ENCODE data around the gene PTPRN2.

Gene PTPRN2

DNA sequence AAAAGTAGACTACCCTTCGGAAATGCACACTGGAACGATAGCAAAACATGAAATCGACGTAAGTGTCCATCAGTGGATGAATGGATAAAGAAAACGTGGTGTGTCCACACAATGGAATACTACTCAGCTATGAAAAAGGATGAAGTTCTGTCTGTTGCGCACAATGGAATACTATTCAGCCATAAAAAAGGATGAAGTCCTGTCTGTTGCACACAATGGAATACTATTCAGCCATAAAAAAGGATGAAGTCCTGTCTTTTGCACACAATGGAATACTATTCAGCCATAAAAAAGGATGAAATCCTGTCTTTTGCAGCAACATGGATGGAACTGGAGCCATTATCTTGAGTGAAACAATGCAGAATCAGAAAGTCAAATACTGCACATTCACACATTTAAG is 591.8 kb downstream of the PTPRN2 start:
- no peak for DNase-seq (ENCODE audit: extremely low read depth, low read depth)
- TF ChIP-seq CTCF (IDR thresholded peaks at IDR 0.05; ENCODE audit: low read depth, low read length), result no peak

DNA sequence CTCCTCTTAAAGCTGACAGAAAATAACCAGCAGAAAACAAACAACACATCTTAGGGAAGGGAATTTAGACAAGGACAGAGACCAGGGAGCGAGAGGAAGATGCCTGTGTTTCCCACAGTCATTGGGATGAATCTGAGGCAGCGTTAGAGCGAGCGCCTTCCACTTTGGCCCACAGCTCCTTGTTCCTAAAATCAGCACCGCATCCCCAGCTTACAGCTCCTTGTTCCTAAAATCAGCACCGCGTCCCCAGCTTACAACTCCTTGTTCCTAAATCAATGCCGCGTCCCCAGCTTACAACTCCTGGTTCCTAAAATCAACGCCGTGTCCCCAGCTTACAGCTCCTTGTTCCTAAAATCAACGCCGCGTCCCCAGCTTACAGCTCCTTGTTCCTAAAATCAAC is 593.3 kb downstream of the PTPRN2 start:
- no peak for TF ChIP-seq CTCF (IDR thresholded peaks at IDR 0.05; ENCODE audit: low read depth, low read length)
- DNase-seq (ENCODE audit: extremely low read depth, low read depth), result no peak

GRCh38 chr7:157993406-157994105 is 594.1 kb downstream of the PTPRN2 start:
- DNase-seq (ENCODE audit: extremely low read depth, low read depth), result no peak
- TF ChIP-seq CTCF (IDR thresholded peaks at IDR 0.05; ENCODE audit: low read depth, low read length), result no peak

DNA sequence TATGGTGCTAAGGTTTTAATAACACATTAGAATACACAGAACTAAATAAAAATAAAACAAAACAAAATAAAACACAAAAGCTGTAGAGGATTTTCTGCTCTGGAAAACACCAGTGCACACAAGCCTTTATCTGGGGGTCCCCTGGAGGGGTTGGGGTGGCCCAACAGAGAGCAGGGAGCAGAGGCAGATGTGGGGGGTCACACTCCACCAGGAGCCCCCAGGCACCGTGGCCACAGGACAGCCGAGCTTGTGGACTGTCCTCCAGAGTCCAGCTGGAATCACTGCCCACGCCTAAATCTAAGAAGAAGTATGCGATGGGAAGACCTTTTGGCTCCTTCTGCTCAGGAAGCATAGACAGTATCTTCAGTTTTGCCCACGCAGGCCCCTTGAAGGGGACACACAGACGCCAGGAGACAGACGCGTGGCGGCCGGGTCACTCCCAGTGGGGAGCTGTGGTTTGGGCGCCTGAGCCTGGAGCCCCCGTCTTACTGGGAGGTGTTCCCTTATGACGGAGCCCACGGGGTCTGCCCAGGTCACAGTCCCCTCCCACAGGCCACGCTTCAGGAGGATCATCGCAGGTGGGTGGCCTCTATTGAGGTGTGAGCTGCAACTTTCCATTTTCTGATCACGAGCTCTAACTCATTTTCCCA is 595.0 kb downstream of the PTPRN2 start:
- DNase-seq (ENCODE audit: extremely low read depth, low read depth), result no peak
- no peak for TF ChIP-seq CTCF (IDR thresholded peaks at IDR 0.05; ENCODE audit: low read depth, low read length)

GRCh38 chr7:157991761-157992160 is 595.9 kb downstream of the PTPRN2 start:
- no peak for DNase-seq (ENCODE audit: extremely low read depth, low read depth)
- no peak for TF ChIP-seq CTCF (IDR thresholded peaks at IDR 0.05; ENCODE audit: low read depth, low read length)

DNA sequence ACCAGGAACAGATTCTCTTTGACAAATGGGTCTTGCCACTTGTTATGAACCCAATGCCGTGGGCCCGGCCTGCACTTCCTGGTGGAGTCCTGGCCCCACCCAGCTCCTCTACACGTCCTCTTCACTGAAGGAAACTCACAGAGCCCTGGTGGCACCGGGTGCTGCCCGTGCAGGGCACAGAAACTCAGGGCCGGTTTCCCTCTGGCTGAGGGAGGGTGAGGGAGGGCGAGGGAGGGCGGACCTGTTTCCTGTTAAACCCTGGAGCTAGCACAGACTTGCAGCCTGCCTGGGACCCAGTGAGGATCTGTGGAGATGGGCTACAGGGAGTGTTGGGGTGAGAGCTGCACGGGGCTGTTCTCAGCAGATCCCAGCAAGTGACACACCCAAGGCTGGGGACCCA is 596.3 kb downstream of the PTPRN2 start:
- TF ChIP-seq CTCF (IDR thresholded peaks at IDR 0.05; ENCODE audit: low read depth, low read length), result no peak

DNA sequence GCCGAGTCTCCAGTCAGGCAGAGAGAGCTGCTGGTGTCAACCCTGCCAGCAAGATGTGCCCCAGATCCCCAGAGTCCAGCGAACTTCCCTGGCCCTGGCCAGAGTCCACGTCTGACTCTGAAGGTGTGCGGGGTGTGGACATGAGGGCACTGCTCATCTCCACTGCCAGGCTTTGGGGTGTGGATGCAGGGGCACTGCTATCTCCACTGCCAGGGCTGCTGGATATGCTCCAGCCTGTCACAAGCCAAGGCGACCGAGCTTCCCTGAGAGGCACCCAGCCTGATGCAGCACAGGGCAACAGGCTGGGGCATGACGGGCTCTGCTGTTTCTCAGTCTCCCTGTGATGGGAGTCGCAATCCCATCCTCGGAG is 596.8 kb downstream of the PTPRN2 start:
- TF ChIP-seq CTCF (IDR thresholded peaks at IDR 0.05; ENCODE audit: low read depth, low read length), result no peak
- no peak for DNase-seq (ENCODE audit: extremely low read depth, low read depth)

More for the DNA sequence above, 596.3 kb downstream of the PTPRN2 start:
- no peak for DNase-seq (ENCODE audit: extremely low read depth, low read depth)

Data from AG09319 (cell line).